ENCODE results near the gene ZNF784. TPM values are rescaled to one million over a fixed set of nuclear protein-coding genes. Genes with fewer than 3 reads are reported as not detected.

The ZNF784 gene
- total and polyA plus RNA-seq, 5 experiments from 2014 or later, result 0.64 to 9.2 (median 1.4) TPM

DNA sequence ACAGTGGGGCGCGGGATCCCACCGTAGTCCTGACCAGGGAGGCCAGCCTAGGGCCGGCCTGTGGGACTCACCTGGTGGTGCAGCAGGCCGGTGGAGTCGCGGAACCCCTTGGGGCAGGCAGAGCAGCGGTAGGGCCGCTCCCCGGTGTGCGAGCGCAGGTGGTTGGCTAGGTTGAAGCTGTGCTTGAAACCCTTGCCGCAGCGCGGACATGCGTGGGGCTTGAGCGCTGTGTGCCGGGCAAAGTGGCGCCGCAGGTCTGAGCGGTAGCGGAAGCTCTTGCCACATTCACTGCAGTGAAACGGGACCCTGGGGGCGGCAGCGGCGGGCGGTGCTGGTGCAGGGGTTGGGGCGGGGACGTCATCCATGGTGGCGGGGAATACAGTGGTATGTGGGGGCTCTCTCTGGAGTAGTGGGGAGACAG, 26.9 kb downstream of the ZNF784 start:
- DNase-seq, result no peak
- H3K4me1 Mint-ChIP-seq, result peaks cover 9 to 25% (median 20%) of the 10 kb centered on the region in 4 donors
- H3K27ac Mint-ChIP-seq, result no peak overlapping the region
- no peak overlapping the region for H3K4me3 Mint-ChIP-seq
- H3K9me3 Mint-ChIP-seq, result peaks cover 0 to 1% (median 0%) of the 10 kb centered on the region in 9 donors
- POLR2A ChIA-PET, result interaction anchor here (3.4 to 6.3 kb wide), 2 partner anchors 16 to 28 kb away, joined by 24 to 55 read pairs; partner anchors contain the start of genes ZNF579 and ZNF784
- ATAC-seq, result no peak
- no peaks in the 10 kb centered on the region for H3K27me3 Mint-ChIP-seq
- H3K36me3 Mint-ChIP-seq, result peaks cover 0 to 31% (median 21%) of the 10 kb centered on the region in 3 donors

DNA sequence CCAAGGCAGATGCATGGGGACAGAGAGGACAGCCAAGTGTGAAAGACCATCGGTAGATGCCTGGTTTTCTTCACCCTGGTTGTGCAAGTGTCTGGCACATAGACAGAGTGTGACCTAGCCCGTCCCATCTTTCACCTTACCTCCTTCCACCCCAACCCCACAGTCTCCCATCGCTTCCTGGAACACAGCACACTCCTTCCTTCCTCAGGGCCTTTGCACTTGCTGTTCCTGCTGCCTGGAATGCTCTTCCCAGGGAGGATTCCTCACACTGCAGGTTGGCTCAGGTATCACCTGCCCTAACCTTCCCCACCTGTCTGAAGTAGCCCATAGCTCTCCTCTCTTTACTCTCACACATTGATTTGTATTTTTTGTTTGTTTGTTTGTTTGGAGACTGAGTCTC, 28.1 kb downstream of the ZNF784 start:
- POLR2A ChIA-PET, result interaction anchor here (0.8 to 0.9 kb wide), 2 partner anchors 11 to 15 kb away, joined by 3 read pairs; partner anchors contain the start of gene ZNF579
- DNase-seq (no peak), ATAC-seq (no peak)
- Mint-ChIP-seq H3K4me1 (peaks cover 9 to 19% (median 15%) of the 10 kb centered on the region in 4 donors), H3K27ac (peak overlapping the region in 1 of 10 donors; percentile 76), H3K27me3 (no peaks in the 10 kb centered on the region), H3K36me3 (peaks cover 0 to 31% (median 21%) of the 10 kb centered on the region in 3 donors), H3K9me3 (peaks cover 0 to 1% (median 0%) of the 10 kb centered on the region in 9 donors), H3K4me3 (no peak overlapping the region)

DNA sequence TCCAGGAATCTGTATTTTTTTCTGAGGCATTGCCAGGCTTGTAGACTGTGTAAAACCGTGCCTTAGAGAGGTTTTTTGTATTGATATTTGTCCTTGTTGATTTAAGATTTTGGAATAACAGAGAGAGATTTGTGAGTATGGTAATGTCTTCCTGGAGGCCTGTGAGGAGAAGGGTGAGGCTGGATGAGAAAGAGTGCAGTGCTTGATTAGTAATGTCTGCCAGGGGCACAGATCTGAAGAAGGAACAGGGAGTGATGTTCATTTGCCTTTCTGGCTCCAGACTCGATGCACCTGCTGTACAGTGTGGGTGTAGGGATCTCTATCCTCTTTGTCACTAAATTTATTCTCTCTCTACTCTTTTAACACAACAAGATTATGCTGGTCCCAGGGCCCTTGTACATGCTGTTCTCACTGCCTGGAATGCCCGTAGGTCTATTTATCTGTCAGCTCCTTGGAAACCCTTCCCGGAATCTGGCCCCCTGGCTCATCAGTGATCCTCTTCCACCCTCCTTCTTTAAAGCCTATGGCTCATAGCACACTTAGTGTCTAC, 29.3 kb downstream of the ZNF784 start:
- Mint-ChIP-seq H3K4me3 (no peak overlapping the region), H3K4me1 (peaks cover 5 to 14% (median 10%) of the 10 kb centered on the region in 4 donors), H3K27ac (peak overlapping the region in 5 of 10 donors; percentile 0 to 34 (median 19)), H3K9me3 (peaks cover 0 to 1% (median 0%) of the 10 kb centered on the region in 9 donors), H3K27me3 (no peaks in the 10 kb centered on the region), H3K36me3 (peaks cover 0 to 31% (median 21%) of the 10 kb centered on the region in 3 donors)
- no peak for DNase-seq
- no peak for ATAC-seq
- POLR2A ChIA-PET, result interaction anchor here (1.0 kb wide), 1 partner anchor 8 kb away, joined by 3 read pairs; no protein-coding TSS in a partner anchor

DNA sequence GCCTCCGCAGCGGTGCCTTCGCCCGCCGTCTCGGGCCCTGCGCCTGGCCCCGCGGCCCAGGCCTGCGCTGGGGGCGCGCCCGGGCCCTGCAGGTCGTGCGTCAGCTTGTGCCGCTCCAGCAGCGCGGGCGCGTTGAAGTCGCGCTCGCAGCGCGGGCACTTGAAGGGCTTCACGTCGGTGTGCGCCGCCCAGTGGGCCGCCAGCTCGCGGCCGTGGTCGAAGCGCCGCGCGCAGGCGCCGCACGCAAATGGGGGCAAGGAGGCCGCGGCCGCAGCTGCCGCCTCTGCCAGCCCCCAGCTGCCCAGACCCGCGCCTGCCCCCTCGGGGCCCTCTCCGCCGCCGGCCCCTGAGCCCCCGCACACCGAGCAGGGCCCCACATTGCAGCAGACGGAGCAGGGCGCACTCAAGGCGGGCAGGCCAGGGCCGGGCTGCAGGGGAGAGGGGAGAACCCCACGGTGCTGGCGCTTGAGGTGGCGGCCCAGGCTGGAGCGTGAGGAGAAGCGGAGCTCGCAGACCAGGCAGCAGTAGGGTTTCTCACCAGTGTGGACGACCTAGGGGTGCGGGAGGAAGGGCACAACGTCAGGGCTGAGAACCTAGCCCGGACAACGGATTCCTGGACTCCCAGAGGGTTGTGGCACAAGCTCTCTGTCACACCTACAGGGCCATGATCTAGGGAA, 31.1 kb downstream of the ZNF784 start:
- H3K4me3 Mint-ChIP-seq, result no peak overlapping the region
- peaks cover 0 to 1% (median 0%) of the 10 kb centered on the region in 9 donors for H3K9me3 Mint-ChIP-seq
- DNase-seq (no peak), ATAC-seq (no peak)
- H3K4me1 Mint-ChIP-seq, result peaks cover 5 to 11% (median 5%) of the 10 kb centered on the region in 4 donors
- H3K36me3 Mint-ChIP-seq, result peaks cover 0 to 31% (median 21%) of the 10 kb centered on the region in 3 donors
- no peaks in the 10 kb centered on the region for H3K27me3 Mint-ChIP-seq
- POLR2A ChIA-PET, result no interaction called here
- no peak overlapping the region for H3K27ac Mint-ChIP-seq

DNA sequence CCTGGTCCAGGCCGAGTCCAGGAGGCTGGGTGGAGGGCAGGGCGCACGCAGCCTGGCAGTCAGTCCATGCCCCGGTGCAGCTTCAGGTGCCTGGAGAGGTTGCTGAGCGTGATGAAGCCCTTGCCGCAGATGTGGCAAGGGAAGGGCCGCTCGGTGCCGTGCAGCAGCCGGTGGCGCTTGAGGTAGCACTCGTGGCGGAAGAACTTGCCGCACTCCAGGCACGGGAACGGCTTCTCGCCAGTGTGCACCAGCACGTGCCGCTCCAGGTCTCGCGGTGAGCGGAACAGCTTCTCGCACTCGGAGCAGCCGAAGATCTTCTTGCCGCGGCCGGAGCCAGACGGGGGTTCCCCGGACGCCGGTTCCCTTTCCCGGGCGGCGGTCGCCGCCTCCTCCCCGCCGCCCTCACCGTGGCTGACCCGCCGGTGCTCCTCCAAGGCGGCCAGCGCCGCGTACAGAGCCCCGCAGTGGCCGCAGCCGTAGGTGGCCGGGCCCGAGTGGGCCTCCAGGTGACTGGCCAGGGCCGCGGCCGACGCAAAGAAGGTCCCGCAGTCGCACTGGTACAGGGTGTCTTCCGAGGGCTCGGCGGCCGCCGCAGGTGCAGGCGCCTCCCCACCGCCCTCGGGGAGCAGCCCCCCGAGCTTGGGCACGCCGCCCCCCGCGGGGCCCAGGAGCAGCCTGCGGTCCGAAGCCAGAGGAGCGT, 31.8 kb downstream of the ZNF784 start:
- DNase-seq (no peak), ATAC-seq (no peak)
- Mint-ChIP-seq H3K4me3 (no peak overlapping the region), H3K4me1 (peaks cover under 1 to 11% (median 5%) of the 10 kb centered on the region in 4 donors), H3K9me3 (peaks cover 0 to 1% (median 0%) of the 10 kb centered on the region in 9 donors), H3K27ac (no peak overlapping the region), H3K36me3 (peaks cover 0 to 27% (median 21%) of the 10 kb centered on the region in 3 donors), H3K27me3 (no peaks in the 10 kb centered on the region)
- POLR2A ChIA-PET, result no interaction called here

- Mint-ChIP-seq H3K4me3 (no peak overlapping the region), H3K27ac (peak overlapping the region in 1 of 10 donors; percentile 7), H3K9me3 (peaks cover 0 to 1% (median 0%) of the 10 kb centered on the region in 9 donors), H3K4me1 (peaks cover 9 to 19% (median 13%) of the 10 kb centered on the region in 4 donors), H3K36me3 (peaks cover 0 to 23% (median 18%) of the 10 kb centered on the region in 3 donors), H3K27me3 (no peaks in the 10 kb centered on the region)
- DNase-seq (no peak), ATAC-seq (no peak)
- POLR2A ChIA-PET, result no interaction called here
Observed at GRCh38 chr19:55591555-55591954, 32.8 kb downstream of the ZNF784 start.

- POLR2A ChIA-PET, result no interaction called here
- ATAC-seq (no peak), DNase-seq (no peak)
- Mint-ChIP-seq H3K36me3 (peaks cover 0 to 14% (median 13%) of the 10 kb centered on the region in 3 donors), H3K4me3 (no peak overlapping the region), H3K27me3 (no peaks in the 10 kb centered on the region), H3K27ac (no peak overlapping the region), H3K9me3 (peaks cover 0 to 1% (median 0%) of the 10 kb centered on the region in 9 donors), H3K4me1 (peaks cover 9 to 25% (median 21%) of the 10 kb centered on the region in 4 donors)
Observed at GRCh38 chr19:55590617-55591016, 33.7 kb downstream of the ZNF784 start.

DNA sequence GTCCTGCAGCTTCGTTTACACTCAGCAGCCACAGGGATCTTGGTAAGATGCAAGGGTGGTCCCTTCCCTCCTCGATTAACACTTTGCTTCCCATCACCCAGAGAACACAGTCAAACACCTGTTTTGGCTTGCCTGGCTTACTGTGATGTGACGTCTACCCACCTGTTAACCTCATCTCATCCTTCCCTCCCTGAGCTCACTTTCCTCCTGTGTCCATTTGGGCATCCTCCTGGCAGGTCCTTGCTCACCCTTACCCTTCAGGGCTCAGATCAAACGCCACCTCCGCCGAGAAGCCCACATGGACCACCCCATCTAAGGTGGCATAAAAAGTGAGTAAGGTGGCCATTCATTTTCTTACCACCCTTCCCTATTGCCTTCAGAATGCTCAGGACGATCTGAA, 34.3 kb downstream of the ZNF784 start:
- H3K9me3 Mint-ChIP-seq, result peaks cover 0 to 1% (median 0%) of the 10 kb centered on the region in 9 donors
- H3K36me3 Mint-ChIP-seq, result peaks cover 0 to 9% (median 8%) of the 10 kb centered on the region in 3 donors
- H3K4me1 Mint-ChIP-seq, result peaks cover 13 to 30% (median 26%) of the 10 kb centered on the region in 4 donors
- no peak overlapping the region for H3K27ac Mint-ChIP-seq
- no peaks in the 10 kb centered on the region for H3K27me3 Mint-ChIP-seq
- ATAC-seq (no peak), DNase-seq (no peak)
- H3K4me3 Mint-ChIP-seq, result peak overlapping the region in 2 of 10 donors; percentile 50 to 51
- POLR2A ChIA-PET, result interaction anchor here (1.0 kb wide), 1 partner anchor 9 kb away, joined by 4 read pairs; no protein-coding TSS in a partner anchor

DNA sequence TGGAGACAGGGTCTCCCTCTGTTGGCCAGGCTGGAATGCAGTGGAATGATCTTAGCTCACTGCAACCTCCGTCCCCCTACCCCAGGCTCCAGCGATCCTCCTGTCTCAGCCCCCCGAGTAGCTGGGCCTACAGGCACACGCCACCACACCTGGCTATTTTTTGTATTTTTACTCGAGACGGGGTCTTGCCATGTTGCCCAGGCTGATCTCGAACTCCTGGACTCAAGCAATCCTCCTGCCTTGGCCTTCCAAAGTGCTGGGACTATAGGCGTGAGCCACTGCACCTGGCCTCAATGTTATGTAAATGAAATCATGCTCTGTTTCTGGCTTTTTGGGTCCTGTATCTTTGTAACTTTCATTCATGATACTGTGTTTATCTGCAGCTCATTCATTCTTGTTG, 35.6 kb downstream of the ZNF784 start:
- ATAC-seq (no peak), DNase-seq (no peak)
- Mint-ChIP-seq H3K4me3 (peak overlapping the region in 4 of 10 donors; percentile 14 to 47 (median 26)), H3K36me3 (peaks cover 0 to 3% (median 2%) of the 10 kb centered on the region in 3 donors), H3K27ac (peak overlapping the region in 1 of 10 donors; percentile 43), H3K27me3 (no peaks in the 10 kb centered on the region), H3K9me3 (no peaks in the 10 kb centered on the region), H3K4me1 (peaks cover 13 to 34% (median 28%) of the 10 kb centered on the region in 4 donors)
- POLR2A ChIA-PET, result interaction anchor here (0.7 to 3.9 kb wide), 2 partner anchors 11 to 112 kb away, joined by 4 to 25 read pairs; partner anchors contain the start of genes FIZ1, ZNF524 and ZNF628

- Mint-ChIP-seq H3K36me3 (no peaks in the 10 kb centered on the region), H3K4me1 (peaks cover 13 to 34% (median 29%) of the 10 kb centered on the region in 4 donors), H3K27ac (peak overlapping the region; percentile 37 to 94 (median 88)), H3K27me3 (no peaks in the 10 kb centered on the region), H3K4me3 (peak overlapping the region; percentile 68 to 92 (median 88)), H3K9me3 (no peaks in the 10 kb centered on the region)
- POLR2A ChIA-PET, result interaction anchor here (0.7 to 3.9 kb wide), 3 partner anchors 8 to 45 kb away, joined by 3 to 25 read pairs (median 3); partner anchors contain the start of genes FIZ1 and ZNF524
- DNase-seq (peak; percentile 84 to 96 (median 92)), ATAC-seq (peak; percentile 96 to 99)
Observed at GRCh38 chr19:55586976-55587668, 37.2 kb downstream of the ZNF784 start.

GRCh38 chr19:55585658-55586339, 38.6 kb downstream of the ZNF784 start:
- DNase-seq (peak in 8 of 10 donors; percentile 30 to 78 (median 40)), ATAC-seq (peak; percentile 29 to 31)
- H3K4me1 Mint-ChIP-seq, result peaks cover 18 to 46% (median 42%) of the 10 kb centered on the region in 4 donors
- peak overlapping the region; percentile 51 to 94 (median 84) for H3K27ac Mint-ChIP-seq
- POLR2A ChIA-PET, result interaction anchor here (0.5 to 3.9 kb wide), 8 partner anchors 10 to 535 kb away, joined by 3 to 25 read pairs (median 3); partner anchors contain the start of genes FIZ1 and ZNF524
- peak overlapping the region; percentile 68 to 92 (median 87) for H3K4me3 Mint-ChIP-seq
- no peaks in the 10 kb centered on the region for H3K36me3 Mint-ChIP-seq
- H3K9me3 Mint-ChIP-seq, result no peaks in the 10 kb centered on the region
- H3K27me3 Mint-ChIP-seq, result no peaks in the 10 kb centered on the region
